ENCODE measurements around the gene NUP107.

DNA sequence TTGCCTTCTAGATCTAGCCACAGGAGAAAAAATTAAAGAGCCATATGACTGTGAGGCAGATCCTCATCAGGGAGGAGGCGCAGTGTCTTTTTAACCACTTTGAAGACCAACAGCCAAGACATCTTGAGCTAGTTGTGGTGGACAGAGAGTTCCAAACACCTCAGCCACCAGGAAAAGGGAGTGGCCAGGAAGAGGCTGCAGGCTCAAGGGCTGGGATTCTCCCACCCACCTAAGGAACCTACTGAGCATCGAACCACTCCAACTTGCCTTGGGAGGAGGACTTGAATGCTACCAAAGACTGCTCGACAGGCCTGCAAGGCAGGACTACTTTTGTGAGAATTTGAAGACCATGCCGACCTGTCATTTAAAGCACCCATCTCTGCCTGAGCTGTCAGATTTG is 106.7 kb downstream of the NUP107 start:
- TF ChIP-seq, protein P1, sequence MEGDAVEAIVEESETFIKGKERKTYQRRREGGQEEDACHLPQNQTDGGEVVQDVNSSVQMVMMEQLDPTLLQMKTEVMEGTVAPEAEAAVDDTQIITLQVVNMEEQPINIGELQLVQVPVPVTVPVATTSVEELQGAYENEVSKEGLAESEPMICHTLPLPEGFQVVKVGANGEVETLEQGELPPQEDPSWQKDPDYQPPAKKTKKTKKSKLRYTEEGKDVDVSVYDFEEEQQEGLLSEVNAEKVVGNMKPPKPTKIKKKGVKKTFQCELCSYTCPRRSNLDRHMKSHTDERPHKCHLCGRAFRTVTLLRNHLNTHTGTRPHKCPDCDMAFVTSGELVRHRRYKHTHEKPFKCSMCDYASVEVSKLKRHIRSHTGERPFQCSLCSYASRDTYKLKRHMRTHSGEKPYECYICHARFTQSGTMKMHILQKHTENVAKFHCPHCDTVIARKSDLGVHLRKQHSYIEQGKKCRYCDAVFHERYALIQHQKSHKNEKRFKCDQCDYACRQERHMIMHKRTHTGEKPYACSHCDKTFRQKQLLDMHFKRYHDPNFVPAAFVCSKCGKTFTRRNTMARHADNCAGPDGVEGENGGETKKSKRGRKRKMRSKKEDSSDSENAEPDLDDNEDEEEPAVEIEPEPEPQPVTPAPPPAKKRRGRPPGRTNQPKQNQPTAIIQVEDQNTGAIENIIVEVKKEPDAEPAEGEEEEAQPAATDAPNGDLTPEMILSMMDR (IDR thresholded peaks at IDR 0.05; ENCODE audit: insufficient read depth, low read length, poor library complexity, severe bottlenecking), result no peak
- TF ChIP-seq EZH2phosphoT487 (conservative IDR thresholded peaks at IDR 0.05; ENCODE audit: low read length), result no peak
